Caco-2 (cell line): ENCODE measurements around the gene INTS12. TPM values are rescaled to one million over a fixed set of nuclear protein-coding genes. Genes with fewer than 3 reads are reported as not detected.

ENCODE experiments used
- BruUV-seq: library from RNA; stranded (reverse); fragments of 400-500 nt; replicated peaks from 2 replicates; lab custom pipeline; 2021; lab: Mats Ljungman, UMichigan
- CTCF ChIA-PET: fragments of 300-600 bp; sonication (Branson Sonifier 250); formaldehyde crosslinking; loops from one replicate; lab custom pipeline; 2022; ENCODE audit warnings: antibody characterized with exemption; lab: Charles Lee
- POLR2A ChIA-PET: fragments of 300-600 bp; sonication (Branson Sonifier 250); formaldehyde crosslinking; loops from one replicate; lab custom pipeline; 2022; ENCODE audit warnings: antibody characterized with exemption; lab: Charles Lee
- DNase-seq, 2 experiments: peaks; one replicate each; pipeline versions ENCODE4 v3.0.0 to v3.0.0-alpha.2; 2020 to 2022
- H3K27me3 ChIP-seq: replicated peaks from 2 replicates; pipeline ENCODE4 v1.6.0; 2011; ENCODE audit warnings: low read length; ENCODE audit not compliant: control insufficient read depth, insufficient read depth
- H3K36me3 ChIP-seq: 2 replicates; pipeline ENCODE4 v1.5.1; 2011; ENCODE audit warnings: low read length; ENCODE audit not compliant: control insufficient read depth, insufficient read depth
- H3K4me1 ChIP-seq: fragments of 250-450 bp; sonication (Bioruptor Pico); 2 replicates; pipeline ENCODE4 v1.5.1; 2020; ENCODE audit warnings: mild to moderate bottlenecking
- H3K4me3 ChIP-seq: 2 replicates; pipeline ENCODE4 v1.5.1; 2011; ENCODE audit warnings: low read depth, mild to moderate bottlenecking, control low read depth, low read length
- H3K9me3 ChIP-seq: fragments of 250-450 bp; sonication (Bioruptor Pico); 2 replicates; pipeline ENCODE4 v1.5.1; 2020; ENCODE audit warnings: mild to moderate bottlenecking, moderate library complexity
- H3K27ac Mint-ChIP-seq: one replicate; pipeline ENCODE4 v1.8.0; 2022; ENCODE audit warnings: mixed read lengths; ENCODE audit not compliant: unreplicated experiment
- H3K27me3 Mint-ChIP-seq: one replicate; pipeline ENCODE4 v1.8.0; 2022; ENCODE audit warnings: mixed read lengths; ENCODE audit not compliant: insufficient read depth, unreplicated experiment
- H3K36me3 Mint-ChIP-seq: one replicate; pipeline ENCODE4 v1.8.0; 2022; ENCODE audit warnings: mild to moderate bottlenecking, mixed read lengths; ENCODE audit not compliant: insufficient read depth, unreplicated experiment
- H3K4me1 Mint-ChIP-seq: one replicate; pipeline ENCODE4 v1.8.0; 2022; ENCODE audit warnings: low read depth, mixed read lengths; ENCODE audit not compliant: unreplicated experiment
- H3K4me3 Mint-ChIP-seq: one replicate; pipeline ENCODE4 v1.8.0; 2022; ENCODE audit warnings: mild to moderate bottlenecking, moderate library complexity, mixed read lengths; ENCODE audit not compliant: unreplicated experiment
- H3K9me3 Mint-ChIP-seq: one replicate; pipeline ENCODE4 v1.8.0; 2022; ENCODE audit warnings: mixed read lengths; ENCODE audit not compliant: unreplicated experiment
- intact Hi-C: fragments of 100-400 bp; cut with micrococcal nuclease; formaldehyde crosslinking; loops from one replicate; pipeline ENCODE4 v1.10.0; 2022; ENCODE audit not compliant: unreplicated experiment
- total RNA-seq: library from RNA; stranded (reverse); gene quantifications from 2 replicates; pipeline ENCODE4 v1.2.3, GENCODE V29; 2022
- TF ChIP-seq, protein P1 (sequence below), 2 experiments: fragments of 200-600 bp in 1 of 2; IDR thresholded peaks; 1 replicate in 1 of 2; 2 replicates in 1 of 2; pipeline versions ENCODE4 v1.5.1 to v1.8.0; 2011 to 2022; ENCODE audit warnings: antibody characterized with exemption in 1 of 2, control low read depth in 1 of 2, inconsistent platforms in 1 of 2, low read depth in 1 of 2, low read length in 1 of 2, mild to moderate bottlenecking in 1 of 2, moderate library complexity in 1 of 2; ENCODE audit not compliant: insufficient read depth in 1 of 2, severe bottlenecking in 1 of 2, unreplicated experiment in 1 of 2

INTS12 gene
- total RNA-seq, 1 experiment from 2014 or later, result 16.1 TPM

DNA sequence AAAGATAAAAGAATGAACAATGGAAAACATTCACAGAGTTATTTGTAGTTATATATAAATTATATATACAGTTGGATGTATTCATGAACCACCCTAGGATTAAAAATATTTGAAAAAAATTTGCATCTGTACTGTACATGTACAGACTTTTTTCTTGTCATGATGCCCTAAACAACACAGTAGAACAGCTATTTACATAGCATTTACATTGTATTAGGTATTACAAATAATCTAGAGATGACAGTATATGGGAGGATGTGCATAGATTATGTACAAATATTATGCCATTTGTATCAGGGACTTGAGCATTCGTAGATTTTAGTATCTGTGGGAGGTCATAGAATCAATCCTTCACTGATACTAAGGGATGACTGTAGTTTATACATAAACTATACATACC is 44.9 kb upstream of the INTS12 start:
- no peaks in the 10 kb centered on the region for H3K9me3 ChIP-seq
- no peak overlapping the region for H3K27ac Mint-ChIP-seq
- CTCF ChIA-PET, result no interaction called here
- no peak for DNase-seq
- intact Hi-C loops, result no loop called here
- no peak overlapping the region for H3K4me3 Mint-ChIP-seq
- no peaks in the 10 kb centered on the region for H3K9me3 Mint-ChIP-seq
- no peaks in the 10 kb centered on the region for H3K36me3 Mint-ChIP-seq
- H3K27me3 Mint-ChIP-seq, result no peaks in the 10 kb centered on the region
- H3K4me1 ChIP-seq, result no peaks in the 10 kb centered on the region
- POLR2A ChIA-PET, result no interaction called here
- TF ChIP-seq, protein P1, sequence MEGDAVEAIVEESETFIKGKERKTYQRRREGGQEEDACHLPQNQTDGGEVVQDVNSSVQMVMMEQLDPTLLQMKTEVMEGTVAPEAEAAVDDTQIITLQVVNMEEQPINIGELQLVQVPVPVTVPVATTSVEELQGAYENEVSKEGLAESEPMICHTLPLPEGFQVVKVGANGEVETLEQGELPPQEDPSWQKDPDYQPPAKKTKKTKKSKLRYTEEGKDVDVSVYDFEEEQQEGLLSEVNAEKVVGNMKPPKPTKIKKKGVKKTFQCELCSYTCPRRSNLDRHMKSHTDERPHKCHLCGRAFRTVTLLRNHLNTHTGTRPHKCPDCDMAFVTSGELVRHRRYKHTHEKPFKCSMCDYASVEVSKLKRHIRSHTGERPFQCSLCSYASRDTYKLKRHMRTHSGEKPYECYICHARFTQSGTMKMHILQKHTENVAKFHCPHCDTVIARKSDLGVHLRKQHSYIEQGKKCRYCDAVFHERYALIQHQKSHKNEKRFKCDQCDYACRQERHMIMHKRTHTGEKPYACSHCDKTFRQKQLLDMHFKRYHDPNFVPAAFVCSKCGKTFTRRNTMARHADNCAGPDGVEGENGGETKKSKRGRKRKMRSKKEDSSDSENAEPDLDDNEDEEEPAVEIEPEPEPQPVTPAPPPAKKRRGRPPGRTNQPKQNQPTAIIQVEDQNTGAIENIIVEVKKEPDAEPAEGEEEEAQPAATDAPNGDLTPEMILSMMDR (IDR thresholded peaks at IDR 0.05; ENCODE audit: insufficient read depth in 1 of 2, low read depth in 1 of 2, low read length in 1 of 2, severe bottlenecking in 1 of 2, unreplicated experiment in 1 of 2), result no peak
- H3K4me3 ChIP-seq, result no peak overlapping the region
- H3K27me3 ChIP-seq, result no peaks in the 10 kb centered on the region
- H3K4me1 Mint-ChIP-seq, result no peaks in the 10 kb centered on the region
- no TSS peak for BruUV-seq
- H3K36me3 ChIP-seq, result no peaks in the 10 kb centered on the region

DNA sequence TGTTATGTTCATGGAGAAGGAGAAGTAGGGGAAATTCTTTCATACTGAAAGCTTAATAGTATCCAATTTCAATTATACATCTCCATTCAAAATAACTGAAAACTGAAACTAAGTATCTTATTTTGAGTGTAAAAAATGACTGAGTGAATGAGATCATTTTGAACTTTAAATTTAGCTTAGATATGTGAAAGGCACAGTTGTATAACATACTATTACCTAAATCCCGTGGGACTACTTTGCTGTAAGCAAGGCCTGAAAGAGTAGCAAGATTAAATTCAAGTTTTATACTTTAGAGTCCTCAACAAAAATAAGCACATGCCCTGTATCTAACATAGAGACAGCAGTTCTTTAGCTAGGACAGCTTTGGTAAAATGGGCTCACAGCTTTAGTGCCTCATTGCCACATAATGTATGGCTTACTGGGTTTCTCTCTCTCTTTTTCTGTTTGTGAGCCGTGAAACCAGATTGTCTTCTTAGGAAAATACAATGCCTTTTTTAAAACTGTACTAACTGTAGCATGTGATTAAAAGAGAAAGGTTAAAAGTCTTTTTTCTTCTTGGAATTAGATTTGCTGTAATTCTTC is 43.3 kb upstream of the INTS12 start:
- no peak for DNase-seq
- TF ChIP-seq, protein P1 (IDR thresholded peaks at IDR 0.05; ENCODE audit: insufficient read depth in 1 of 2, low read depth in 1 of 2, low read length in 1 of 2, severe bottlenecking in 1 of 2, unreplicated experiment in 1 of 2), result no peak
- Mint-ChIP-seq H3K4me1 (no peaks in the 10 kb centered on the region), H3K36me3 (no peaks in the 10 kb centered on the region), H3K4me3 (no peak overlapping the region), H3K27ac (no peak overlapping the region), H3K27me3 (no peaks in the 10 kb centered on the region), H3K9me3 (no peaks in the 10 kb centered on the region)
- Histone ChIP-seq H3K9me3 (no peaks in the 10 kb centered on the region), H3K36me3 (no peaks in the 10 kb centered on the region), H3K4me3 (no peak overlapping the region), H3K4me1 (no peaks in the 10 kb centered on the region), H3K27me3 (no peaks in the 10 kb centered on the region)
- intact Hi-C loops, result no loop called here
- CTCF ChIA-PET, result no interaction called here
- no TSS peak for BruUV-seq
- POLR2A ChIA-PET, result no interaction called here

DNA sequence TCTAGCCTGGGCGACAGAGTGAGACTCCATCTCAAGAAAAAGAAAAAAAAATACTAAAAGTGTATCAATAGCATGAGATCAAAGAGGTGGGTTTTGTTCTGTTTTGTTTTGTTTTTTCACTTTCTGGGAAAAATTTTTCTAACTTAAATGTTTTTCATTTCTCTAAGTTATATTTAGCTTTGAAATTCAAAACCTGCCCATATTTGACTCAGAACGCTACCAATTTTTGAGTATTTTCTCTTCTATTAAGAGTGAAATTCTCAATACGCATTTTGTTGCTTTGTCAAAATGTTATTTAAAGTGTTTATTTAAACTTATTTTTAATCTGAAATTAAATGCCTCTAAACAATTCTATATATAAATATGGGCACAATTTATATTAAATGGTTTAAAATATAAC is 39.7 kb upstream of the INTS12 start:
- intact Hi-C loops, result no loop called here
- Histone ChIP-seq H3K9me3 (no peaks in the 10 kb centered on the region), H3K4me1 (no peaks in the 10 kb centered on the region), H3K36me3 (no peaks in the 10 kb centered on the region), H3K4me3 (no peak overlapping the region), H3K27me3 (no peaks in the 10 kb centered on the region)
- Mint-ChIP-seq H3K36me3 (no peaks in the 10 kb centered on the region), H3K9me3 (no peaks in the 10 kb centered on the region), H3K4me1 (no peaks in the 10 kb centered on the region), H3K27me3 (no peaks in the 10 kb centered on the region), H3K27ac (no peak overlapping the region), H3K4me3 (no peak overlapping the region)
- no TSS peak for BruUV-seq
- no peak for DNase-seq
- TF ChIP-seq, protein P1 (IDR thresholded peaks at IDR 0.05; ENCODE audit: insufficient read depth in 1 of 2, low read depth in 1 of 2, low read length in 1 of 2, severe bottlenecking in 1 of 2, unreplicated experiment in 1 of 2), result no peak
- ChIA-PET POLR2A (no interaction called here), CTCF (no interaction called here)
